ENCODE measurements around the gene PKN1. TPM values are rescaled to one million over a fixed set of nuclear protein-coding genes. Genes with fewer than 3 reads are reported as not detected.
A peak's percentile ranks its signal among the peaks of the same experiment; 100 is the strongest.

Gene PKN1
- total and polyA plus RNA-seq, 9 of the 15 experiments (the other 6 are each of a cell fraction or from before 2014, with no cell fraction given), result 0.30 to 228 (median 77.5) TPM

- no peak for TF ChIP-seq TSHZ1 (CRISPR knock-in tag; IDR thresholded peaks at IDR 0.05)
- no peak for TF ChIP-seq USF1 (CRISPR knock-in tag; IDR thresholded peaks at IDR 0.05)
- TF ChIP-seq ZSCAN29 (IDR thresholded peaks at IDR 0.05), result no peak
- no peak for TF ChIP-seq HOMEZ (CRISPR knock-in tag; IDR thresholded peaks at IDR 0.05)
- no peak for TF ChIP-seq ETS2 (tag; IDR thresholded peaks at IDR 0.05; ENCODE audit: borderline replicate concordance, poor library complexity, severe bottlenecking)
- TF ChIP-seq CBX2 (IDR thresholded peaks at IDR 0.05; ENCODE audit: insufficient read depth, low read length, poor library complexity, severe bottlenecking), result no peak
- TF ChIP-seq POLR2AphosphoS5 (IDR thresholded peaks at IDR 0.05; ENCODE audit: control insufficient read depth, insufficient read depth, low read depth, low read length), result no peak; the same call in 1 of the 2 replicates
- TF ChIP-seq, protein P1, sequence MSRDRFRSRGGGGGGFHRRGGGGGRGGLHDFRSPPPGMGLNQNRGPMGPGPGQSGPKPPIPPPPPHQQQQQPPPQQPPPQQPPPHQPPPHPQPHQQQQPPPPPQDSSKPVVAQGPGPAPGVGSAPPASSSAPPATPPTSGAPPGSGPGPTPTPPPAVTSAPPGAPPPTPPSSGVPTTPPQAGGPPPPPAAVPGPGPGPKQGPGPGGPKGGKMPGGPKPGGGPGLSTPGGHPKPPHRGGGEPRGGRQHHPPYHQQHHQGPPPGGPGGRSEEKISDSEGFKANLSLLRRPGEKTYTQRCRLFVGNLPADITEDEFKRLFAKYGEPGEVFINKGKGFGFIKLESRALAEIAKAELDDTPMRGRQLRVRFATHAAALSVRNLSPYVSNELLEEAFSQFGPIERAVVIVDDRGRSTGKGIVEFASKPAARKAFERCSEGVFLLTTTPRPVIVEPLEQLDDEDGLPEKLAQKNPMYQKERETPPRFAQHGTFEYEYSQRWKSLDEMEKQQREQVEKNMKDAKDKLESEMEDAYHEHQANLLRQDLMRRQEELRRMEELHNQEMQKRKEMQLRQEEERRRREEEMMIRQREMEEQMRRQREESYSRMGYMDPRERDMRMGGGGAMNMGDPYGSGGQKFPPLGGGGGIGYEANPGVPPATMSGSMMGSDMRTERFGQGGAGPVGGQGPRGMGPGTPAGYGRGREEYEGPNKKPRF (IDR thresholded peaks at IDR 0.05; ENCODE audit: low read depth, low read length), result no peak
- no peak for TF ChIP-seq ZFP30 (CRISPR knock-in tag; IDR thresholded peaks at IDR 0.05; ENCODE audit: borderline replicate concordance)
- TF ChIP-seq PHF20 (IDR thresholded peaks at IDR 0.05; ENCODE audit: partially characterized antibody), result peak; percentile 19
- no peak for TF ChIP-seq COPS2 (conservative IDR thresholded peaks at IDR 0.05)
- no peak for TF ChIP-seq HSF4 (CRISPR knock-in tag; IDR thresholded peaks at IDR 0.05; ENCODE audit: borderline replicate concordance)
- TF ChIP-seq ZNF282 (CRISPR knock-in tag; IDR thresholded peaks at IDR 0.05), result no peak
- TF ChIP-seq PHTF2 (CRISPR knock-in tag; IDR thresholded peaks at IDR 0.05), result no peak
- no peak for TF ChIP-seq LEF1 (IDR thresholded peaks at IDR 0.05)
- TF ChIP-seq TGIF2 (CRISPR knock-in tag; IDR thresholded peaks at IDR 0.05), result no peak
- TF ChIP-seq ARID1B (IDR thresholded peaks at IDR 0.05), result no peak
These were observed 2.4 kb downstream of the PKN1 start (continued) for GRCh38 chr19:14435320-14436050.
